IPS-NIHi7 (cell line): ENCODE data around the gene BNIPL.
A peak's percentile ranks its signal among the peaks of the same experiment; 100 is the strongest.

ENCODE experiments used
- DNase-seq: peaks from one replicate; pipeline ENCODE4 v3.0.0; 2012; ENCODE audit warnings: mixed read lengths; ENCODE audit errors: extremely low spot score

The BNIPL gene, protein sequence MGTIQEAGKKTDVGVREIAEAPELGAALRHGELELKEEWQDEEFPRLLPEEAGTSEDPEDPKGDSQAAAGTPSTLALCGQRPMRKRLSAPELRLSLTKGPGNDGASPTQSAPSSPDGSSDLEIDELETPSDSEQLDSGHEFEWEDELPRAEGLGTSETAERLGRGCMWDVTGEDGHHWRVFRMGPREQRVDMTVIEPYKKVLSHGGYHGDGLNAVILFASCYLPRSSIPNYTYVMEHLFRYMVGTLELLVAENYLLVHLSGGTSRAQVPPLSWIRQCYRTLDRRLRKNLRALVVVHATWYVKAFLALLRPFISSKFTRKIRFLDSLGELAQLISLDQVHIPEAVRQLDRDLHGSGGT

DNA sequence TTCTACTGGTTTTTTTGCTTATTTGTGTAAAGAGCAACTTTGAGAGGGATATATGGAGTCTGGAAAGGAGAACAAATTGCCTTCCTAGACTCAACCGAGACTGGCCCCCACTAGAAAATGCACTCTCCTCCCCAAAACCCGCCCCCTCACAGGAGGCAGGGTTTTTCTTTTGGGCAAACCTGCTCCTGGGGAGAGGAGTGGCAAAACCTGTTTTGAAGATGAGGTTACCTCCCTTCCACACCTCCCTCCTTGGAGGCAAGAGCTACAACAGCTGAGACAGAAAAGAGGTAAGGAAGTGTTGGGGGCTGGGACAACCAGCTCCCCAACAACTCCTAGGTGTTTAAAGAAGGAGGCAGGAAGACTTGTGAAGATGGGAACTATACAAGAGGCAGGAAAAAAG is at the start of gene BNIPL:
BNIPL (plus strand) TSS at position 231 of the 400 bp plus-strand sequence; CDS start at position 371, 140 bp downstream.
- DNase-seq, result peak; percentile 38

DNA sequence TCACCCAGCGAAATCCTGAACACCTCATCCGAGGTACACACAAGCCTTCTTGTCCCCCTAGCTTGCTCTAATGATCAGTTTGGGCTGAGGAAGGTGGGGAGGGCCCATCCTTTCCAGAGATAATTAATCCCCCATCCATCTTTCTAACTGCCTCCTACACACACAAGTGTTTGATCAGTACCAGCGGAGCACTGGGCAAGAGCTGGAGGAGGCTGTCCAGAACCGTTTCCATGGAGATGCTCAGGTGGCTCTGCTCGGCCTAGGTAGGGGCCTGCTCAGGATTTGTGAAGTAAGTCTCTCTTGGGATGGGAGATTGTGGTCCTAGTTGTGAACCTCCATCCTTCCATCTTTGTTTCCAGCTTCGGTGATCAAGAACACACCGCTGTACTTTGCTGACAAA is 48.5 kb upstream of the BNIPL start:
- no peak for DNase-seq

DNA sequence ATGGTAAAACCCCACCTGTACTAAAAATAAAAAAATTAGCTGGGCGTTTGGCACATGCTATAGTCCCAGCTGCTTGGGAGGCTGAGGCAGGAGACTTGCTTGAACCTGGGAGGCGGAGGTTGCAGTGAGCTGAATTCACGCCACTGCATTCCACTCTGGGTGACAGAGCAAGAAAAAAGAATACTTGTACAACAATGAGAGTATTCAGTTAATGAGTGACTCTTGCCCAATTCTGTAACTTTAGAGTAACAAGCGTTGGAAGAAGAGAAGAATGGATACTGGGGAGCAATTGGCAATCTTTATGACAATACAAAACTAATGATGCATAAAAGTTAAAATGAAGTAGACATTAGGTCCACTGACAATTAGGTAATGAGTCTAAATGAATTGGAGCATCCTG is 43.8 kb upstream of the BNIPL start:
- DNase-seq, result no peak

DNA sequence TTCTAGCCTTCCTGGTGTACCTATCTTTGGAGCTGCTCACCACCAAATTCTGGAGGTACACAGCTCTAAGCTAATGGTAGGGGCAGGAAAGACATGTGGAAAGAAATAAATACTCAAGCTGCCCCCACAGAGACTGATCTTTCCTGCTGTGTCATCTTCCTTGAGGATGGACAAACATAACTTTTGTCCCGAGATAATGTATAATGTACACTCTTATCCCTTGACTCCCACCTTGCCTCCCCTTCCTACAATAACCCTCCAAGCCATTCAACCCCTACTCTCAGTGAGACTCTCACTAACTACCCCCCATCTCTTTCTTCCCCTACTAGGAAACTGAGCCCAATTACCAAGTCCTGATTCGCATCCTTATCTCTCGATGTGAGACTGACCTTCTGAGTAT is 42.1 kb upstream of the BNIPL start:
- DNase-seq, result no peak

DNA sequence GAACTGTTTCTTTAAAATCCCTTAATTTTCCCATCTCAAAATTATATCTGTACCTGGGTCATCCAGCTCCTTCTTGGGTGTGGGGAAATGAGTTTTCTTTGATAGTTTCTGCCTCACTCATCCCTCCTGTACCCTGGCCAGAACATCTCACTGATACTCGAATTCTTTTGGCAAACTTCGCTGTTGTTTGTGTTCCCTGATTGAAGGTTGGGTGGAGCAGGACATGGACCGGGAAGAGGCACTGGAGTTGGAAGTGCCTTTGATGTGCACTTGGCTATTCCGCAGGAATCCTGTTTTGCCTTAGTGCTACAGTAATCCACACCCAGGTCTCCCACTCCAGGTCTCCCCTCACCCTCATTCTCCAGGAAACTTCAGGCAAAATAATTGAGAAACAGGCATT is 40.9 kb upstream of the BNIPL start:
- DNase-seq, result no peak

DNA sequence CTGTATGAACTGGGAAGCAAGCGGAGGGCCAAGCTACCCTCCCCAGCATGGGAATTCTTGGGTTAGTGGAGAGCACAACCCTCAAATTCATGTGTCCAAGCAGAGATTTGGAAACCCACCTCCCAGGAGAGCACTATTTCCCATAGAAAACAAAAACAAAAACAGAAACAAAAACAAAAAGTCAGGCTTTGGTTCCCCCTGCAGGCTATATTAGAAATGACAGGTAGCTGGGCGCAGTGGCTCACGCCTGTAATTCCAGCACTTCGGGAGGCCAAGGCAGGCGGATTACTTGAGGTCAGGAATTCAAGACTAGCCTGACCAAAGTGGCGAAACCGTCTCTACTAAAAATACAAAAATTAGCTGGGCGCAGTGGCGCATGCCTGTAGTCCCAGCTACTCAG is 40.5 kb upstream of the BNIPL start:
- peak; percentile 46 for DNase-seq

DNA sequence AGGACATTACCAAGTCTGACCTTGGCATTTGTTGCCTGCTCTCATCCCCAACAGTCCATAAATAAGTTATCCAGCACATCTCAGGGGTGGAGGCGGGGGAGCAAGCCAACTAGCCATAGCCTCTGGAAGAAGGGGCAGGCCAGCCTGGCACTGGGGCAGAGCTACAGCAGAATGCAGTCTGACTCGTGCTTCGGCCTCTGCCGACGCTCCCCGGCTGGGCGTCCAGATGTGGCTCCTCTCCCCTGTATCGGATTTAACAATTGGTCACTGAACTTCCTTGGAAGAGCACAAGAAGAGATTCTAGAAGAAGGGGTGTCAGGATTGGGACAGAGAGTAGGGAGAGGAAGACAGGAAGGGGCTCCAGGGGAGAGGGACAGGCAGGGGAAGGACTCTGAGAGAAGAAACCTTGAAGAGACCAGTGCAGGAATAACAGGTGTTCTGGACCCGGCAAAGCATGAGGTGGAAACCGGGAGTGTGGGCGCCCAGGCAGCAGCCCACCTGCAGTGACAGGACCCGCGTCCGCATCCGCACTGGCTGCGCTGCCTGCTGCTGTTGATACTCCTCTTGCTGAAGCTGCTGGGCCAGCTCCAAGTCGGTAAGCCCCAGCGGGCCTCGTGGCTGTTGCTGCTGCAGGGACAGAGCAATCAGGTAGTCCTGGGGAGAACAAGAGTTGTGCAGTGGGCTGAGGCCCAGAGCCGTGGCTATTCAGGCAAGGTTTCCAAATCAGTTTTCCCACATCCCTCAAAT is 39.1 kb upstream of the BNIPL start:
- no peak for DNase-seq

- DNase-seq, result no peak
Measured at GRCh38 chr1:150997949-150998348, 38.4 kb upstream of the BNIPL start.

GRCh38 chr1:150999051-150999674 is 37.2 kb upstream of the BNIPL start:
- DNase-seq, result no peak

DNA sequence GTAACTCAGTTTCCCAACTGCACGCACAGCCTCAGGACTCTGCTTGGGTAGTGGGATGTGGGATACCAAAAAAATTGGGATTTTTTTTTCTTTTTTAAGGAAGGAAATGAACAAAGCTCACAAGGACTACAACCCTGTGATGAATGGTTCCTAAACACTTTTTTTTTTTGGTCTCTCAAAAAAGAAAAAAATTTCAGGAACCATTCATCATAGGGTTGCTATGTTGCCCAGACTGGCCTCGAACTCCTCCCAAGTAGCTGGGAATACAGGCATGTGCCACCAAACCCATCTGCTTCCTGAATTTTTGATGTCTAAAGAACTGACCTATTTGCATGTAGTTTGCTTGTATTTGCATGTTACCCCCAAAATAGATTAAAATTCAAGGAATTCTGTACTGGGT is 36.5 kb upstream of the BNIPL start:
- no peak for DNase-seq

DNA sequence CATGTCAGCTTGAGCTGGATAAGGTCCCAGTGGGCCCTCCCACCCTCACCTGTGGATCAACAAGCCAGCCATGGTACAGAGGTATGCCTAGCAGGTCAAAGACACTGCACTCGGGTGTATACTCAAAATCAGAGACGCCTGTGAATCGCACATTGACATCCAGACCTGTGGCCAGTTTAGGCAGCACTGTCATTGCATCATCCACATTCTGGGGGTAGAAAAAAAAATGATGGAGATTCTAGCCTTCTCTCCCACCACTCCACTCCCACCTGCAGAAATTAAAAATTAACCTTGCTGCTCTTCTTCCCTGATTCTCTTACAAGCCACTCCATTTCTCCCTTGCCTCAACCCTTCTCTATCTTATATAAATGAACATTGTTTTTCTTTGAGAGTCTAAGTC is 36.0 kb upstream of the BNIPL start:
- DNase-seq, result no peak

DNA sequence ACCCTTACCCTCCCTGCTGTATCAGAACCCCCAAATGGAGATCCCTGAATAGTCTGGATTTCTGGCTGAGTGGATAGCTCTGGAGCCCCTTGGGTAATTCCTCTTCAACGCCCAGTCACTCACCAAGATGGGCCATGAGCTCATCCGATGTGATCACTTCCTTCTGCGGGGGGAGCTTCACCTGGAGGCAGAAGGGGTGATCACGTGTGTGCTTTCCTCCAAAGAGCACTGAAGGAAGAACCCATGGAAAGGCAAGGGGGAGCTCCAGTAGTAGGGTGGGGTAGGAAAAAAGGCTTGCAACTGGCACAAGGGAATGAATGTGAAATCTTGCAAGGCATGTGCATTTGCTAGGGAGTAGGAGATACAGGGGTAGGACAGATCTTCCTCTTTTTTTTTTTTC is 34.8 kb upstream of the BNIPL start:
- no peak for DNase-seq

DNA sequence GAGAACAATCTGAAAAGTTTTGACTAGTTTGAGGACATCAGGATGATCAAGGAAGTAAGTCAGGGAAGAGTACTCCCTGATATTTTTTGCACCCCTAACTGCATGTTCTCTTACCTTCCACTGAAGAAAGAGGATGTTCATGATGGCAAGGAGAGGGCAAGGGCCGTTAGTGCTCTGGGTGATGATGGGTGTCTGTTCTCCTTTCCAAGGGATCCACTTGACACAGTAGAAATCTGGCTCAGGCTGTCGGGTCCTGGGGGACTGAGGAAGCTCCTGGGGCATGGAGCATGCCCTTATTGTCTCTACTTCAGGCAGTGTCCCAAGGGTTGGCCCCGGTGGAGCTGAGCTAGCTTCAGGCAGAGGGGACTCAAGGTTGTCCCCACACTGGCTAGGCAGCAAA is 34.3 kb upstream of the BNIPL start:
- DNase-seq, result no peak

DNA sequence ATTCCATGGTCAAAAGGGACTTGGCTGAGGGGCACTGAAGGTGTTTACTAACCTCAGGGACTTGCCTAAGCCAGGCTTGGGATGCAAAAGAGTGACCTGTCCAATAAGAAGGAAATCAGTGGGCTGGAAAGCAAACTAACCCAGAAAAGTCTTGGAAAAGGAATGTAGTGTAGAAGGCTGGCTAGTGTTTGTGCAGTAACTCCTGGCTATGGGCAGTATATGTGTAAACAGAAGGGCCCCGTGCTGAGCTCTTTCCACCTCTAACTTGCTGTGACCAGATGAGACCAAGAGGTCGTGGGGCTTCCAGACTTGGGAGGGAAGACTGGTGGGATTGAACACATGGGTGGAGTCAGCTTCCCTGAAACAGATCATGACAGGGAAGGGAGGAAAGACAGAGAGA is 33.8 kb upstream of the BNIPL start:
- DNase-seq, result no peak

DNA sequence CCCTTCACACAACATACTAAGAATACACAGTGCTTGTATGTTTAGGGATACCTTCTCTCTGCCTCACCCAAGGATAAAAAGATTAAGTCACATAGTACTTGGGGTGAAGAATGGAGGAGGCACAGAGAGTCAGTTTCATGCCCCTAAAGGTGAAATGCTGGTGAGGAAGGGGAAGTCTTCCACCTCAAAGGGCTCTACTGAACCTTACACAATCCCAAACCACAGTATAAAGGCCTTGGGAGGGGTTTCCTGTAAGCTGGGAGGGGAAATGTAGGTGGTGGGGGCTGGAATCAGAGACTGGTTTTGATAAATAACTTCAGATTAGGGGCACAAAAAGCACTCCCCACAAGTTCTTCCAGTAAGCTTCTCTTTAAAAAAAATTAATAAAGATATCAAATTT is 33.2 kb upstream of the BNIPL start:
- DNase-seq, result no peak

GRCh38 chr1:151005729-151006319 is 30.6 kb upstream of the BNIPL start:
- DNase-seq, result no peak

DNA sequence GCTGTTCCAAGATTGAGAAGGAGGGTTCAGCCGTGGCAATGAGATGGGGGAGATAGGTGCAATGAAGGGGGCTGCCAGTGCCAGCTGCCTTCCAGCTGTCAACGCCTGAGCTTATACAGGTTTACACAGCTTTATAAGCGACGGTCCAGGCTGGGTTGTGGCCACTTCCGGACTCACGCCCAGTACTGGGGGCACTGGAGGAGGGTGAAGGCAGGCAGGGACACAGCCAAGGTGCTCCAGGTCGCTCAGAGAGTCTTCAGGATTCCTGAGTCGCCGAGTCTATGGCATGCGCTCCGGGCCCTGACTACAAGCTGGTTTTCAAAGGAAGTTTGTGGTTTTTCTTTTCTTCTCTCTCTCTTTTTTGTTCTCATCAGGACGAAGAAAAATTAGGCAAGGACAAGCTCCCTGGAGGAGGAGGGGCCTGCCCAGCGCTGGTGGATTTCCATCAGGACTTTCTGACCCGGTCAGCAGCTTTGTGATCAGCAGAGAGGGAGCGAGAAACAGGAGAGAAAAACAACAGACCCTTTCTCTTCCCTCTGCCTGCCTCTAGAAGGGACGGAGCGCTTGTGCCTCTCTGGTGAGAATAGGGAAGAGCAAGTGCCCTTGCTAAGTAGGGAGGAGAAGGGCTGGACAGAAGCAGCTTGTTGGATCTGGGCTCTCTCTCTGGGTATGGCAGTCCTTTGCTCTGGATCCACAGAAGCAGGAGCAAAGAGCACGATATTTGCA is 29.9 kb upstream of the BNIPL start, which contains the start of gene MINDY1:
MINDY1 (minus strand) TSS at position 576 of the 726 bp plus-strand sequence. CDS start 4,285 bp downstream, outside the sequence.
- DNase-seq, result peak; percentile 85

- no peak for DNase-seq
Measured at GRCh38 chr1:151007853-151008243, 28.5 kb upstream of the BNIPL start.

GRCh38 chr1:151008244-151009205 is 27.9 kb upstream of the BNIPL start, which contains the start of gene PRUNE1:
Gene PRUNE1, plus strand, starts transcription at chr1:151008449. Its CDS starts 184 bp downstream, at chr1:151008633.
- peak; percentile 99 for DNase-seq

- no peak for DNase-seq
Measured at GRCh38 chr1:151009206-151009587, 27.2 kb upstream of the BNIPL start.
